Mucosa of stomach (tissue), 1 donor: ENCODE data around the gene PSG2.
"Not testable (repeated sequence)": the region's sequence is repeated elsewhere in the genome, so short reads cannot be mapped to it uniquely, and the experiment has no call there.

ENCODE experiments used
- H3K27me3 ChIP-seq: one replicate; pipeline ENCODE4 v1.7.0; 2013; ENCODE audit warnings: mild to moderate bottlenecking, low read length; ENCODE audit not compliant: control insufficient read depth, insufficient read depth
- H3K36me3 ChIP-seq: one replicate; pipeline ENCODE4 v1.7.0; 2013; ENCODE audit warnings: low read length; ENCODE audit not compliant: control insufficient read depth, insufficient read depth
- H3K4me1 ChIP-seq: one replicate; pipeline ENCODE4 v1.7.0; 2013; ENCODE audit warnings: mild to moderate bottlenecking, low read length; ENCODE audit not compliant: control insufficient read depth, insufficient read depth
- H3K4me3 ChIP-seq: one replicate; pipeline ENCODE4 v1.7.0; 2013; ENCODE audit warnings: low read length
- H3K9ac ChIP-seq: one replicate; pipeline ENCODE4 v1.7.0; 2013; ENCODE audit warnings: mild to moderate bottlenecking, low read length, moderate library complexity
- H3K9me3 ChIP-seq: one replicate; pipeline ENCODE4 v1.7.0; 2013; ENCODE audit warnings: mild to moderate bottlenecking, low read length, moderate library complexity; ENCODE audit not compliant: control insufficient read depth
- donor health status: Pancreatic carcinoma.

The PSG2 gene

GRCh38 chr19:43019588-43019987 is 62.9 kb downstream of the PSG2 start:
- not testable (repeated sequence) for H3K4me1 ChIP-seq, H3K27me3 ChIP-seq, H3K4me3 ChIP-seq, H3K9ac ChIP-seq, H3K36me3 ChIP-seq, H3K9me3 ChIP-seq
